H1 (cell line): ENCODE measurements around the gene ENOPH1. TPM values are rescaled to one million over a fixed set of nuclear protein-coding genes. Genes with fewer than 3 reads are reported as not detected.
A peak's percentile ranks its signal among the peaks of the same experiment; 100 is the strongest.

Experiments used
- ASH2L ChIP-seq: fragments of 200-600, 300-600 bp; sonication (generic); IDR thresholded peaks from one replicate; pipeline ENCODE4 v1.7.1; 2017; ENCODE audit warnings: low read length
- BACH1 ChIP-seq: IDR thresholded peaks from 2 replicates; pipeline ENCODE4 v1.6.1; 2012; ENCODE audit warnings: low read length, improper control_type of control experiment
- CBX8 ChIP-seq: fragments of 300-800, 300-1000 bp; sonication (generic); IDR thresholded peaks from 2 replicates; pipeline ENCODE4 v1.7.1; 2016; ENCODE audit warnings: low read depth, low read length, borderline replicate concordance
- CEBPB ChIP-seq: IDR thresholded peaks from 2 replicates; pipeline ENCODE4 v1.6.1; 2012; ENCODE audit warnings: low read depth, low read length
- CHD1 ChIP-seq: IDR thresholded peaks from 2 replicates; pipeline ENCODE4 v1.6.1; 2012; ENCODE audit warnings: low read depth, low read length, improper control_type of control experiment
- CHD2 ChIP-seq: IDR thresholded peaks from 2 replicates; pipeline ENCODE4 v1.6.1; 2012; ENCODE audit warnings: low read length, improper control_type of control experiment
- CREB1 ChIP-seq: IDR thresholded peaks from 2 replicates; pipeline ENCODE4 v1.6.1; 2012; ENCODE audit warnings: inconsistent platforms
- CTCF ChIP-seq, 3 experiments: IDR thresholded peaks; 1 replicate in 2 of 3; 2 replicates in 1 of 3; pipeline versions ENCODE4 v1.5.1 to v1.6.1; 2011; ENCODE audit warnings: low read length in 3 of 3, mild to moderate bottlenecking in 3 of 3, inconsistent platforms in 2 of 3, low read depth in 1 of 3, moderate library complexity in 1 of 3; ENCODE audit not compliant: insufficient read depth in 1 of 3; ENCODE audit errors: control extremely low read depth in 1 of 3
- E2F6 ChIP-seq: IDR thresholded peaks from 2 replicates; pipeline ENCODE4 v1.6.1; 2012; ENCODE audit warnings: inconsistent platforms
- EZH2 ChIP-seq: fragments of 200-600 bp; sonication (generic); IDR thresholded peaks from 2 replicates; pipeline ENCODE4 v1.7.1; 2012; ENCODE audit warnings: low read depth, mild to moderate bottlenecking, moderate library complexity, low read length, inconsistent platforms; ENCODE audit not compliant: severe bottlenecking
- GABPA ChIP-seq: IDR thresholded peaks from 2 replicates; pipeline ENCODE4 v1.6.1; 2011; ENCODE audit warnings: mild to moderate bottlenecking, low read length, moderate library complexity, borderline replicate concordance; ENCODE audit not compliant: insufficient read depth
- JUND ChIP-seq: IDR thresholded peaks from 2 replicates; pipeline ENCODE4 v1.6.1; 2011; ENCODE audit warnings: mild to moderate bottlenecking, improper control_type of control experiment, low read length
- KDM4A ChIP-seq: IDR thresholded peaks from one replicate; pipeline ENCODE4 v1.7.1; 2012; ENCODE audit warnings: low read depth, mild to moderate bottlenecking, moderate library complexity, low read length, inconsistent platforms; ENCODE audit not compliant: severe bottlenecking
- KDM5A ChIP-seq: fragments of 200-600 bp; IDR thresholded peaks from 2 replicates; pipeline ENCODE4 v1.7.1; 2012; ENCODE audit warnings: mild to moderate bottlenecking, low read length, inconsistent platforms, mixed read lengths
- NANOG ChIP-seq: IDR thresholded peaks from 2 replicates; pipeline ENCODE4 v1.6.1; 2011; ENCODE audit warnings: low read length, low read depth, mild to moderate bottlenecking, inconsistent platforms; ENCODE audit not compliant: insufficient read depth, poor library complexity, severe bottlenecking
- RNF2 ChIP-seq: fragments of 200-900, 300-1000 bp; sonication (generic); IDR thresholded peaks from 2 replicates; pipeline ENCODE4 v1.7.1; 2016; ENCODE audit warnings: borderline replicate concordance, low read depth, mild to moderate bottlenecking, antibody characterized with exemption, low read length; ENCODE audit not compliant: poor library complexity, severe bottlenecking; ENCODE audit errors: missing control alignments
- SP4 ChIP-seq: IDR thresholded peaks from 2 replicates; pipeline ENCODE4 v1.6.1; 2012; ENCODE audit warnings: low read length, inconsistent platforms
- TAF1 ChIP-seq: IDR thresholded peaks from 2 replicates; pipeline ENCODE4 v1.6.1; 2011; ENCODE audit warnings: mild to moderate bottlenecking, low read depth, low read length
- TAF7 ChIP-seq: optimal IDR thresholded peaks from 2 replicates; pipeline ENCODE3; 2011; ENCODE audit warnings: low read depth, mild to moderate bottlenecking, inconsistent platforms, low read length, moderate library complexity, borderline replicate concordance
- TEAD4 ChIP-seq: IDR thresholded peaks from 2 replicates; pipeline ENCODE4 v1.6.1; 2012; ENCODE audit warnings: low read depth, low read length, inconsistent platforms, mixed read lengths
- polyA plus RNA-seq, 7 experiments: library from polyadenylated mRNA; depleted of rRNA in 3 of 7; stranded (reverse) in 5 of 7; unstranded in 2 of 7; fragments of >200 nt in 5 of 7; fragments of 200-250 nt in 2 of 7; gene quantifications; 1 replicate in 5 of 7; 2 replicates in 1 of 7; 4 replicates in 1 of 7; pipeline versions ENCODE4 v1.2.1 to v1.2.3, GENCODE V29; 2011 to 2013; ENCODE audit warnings: missing spikeins in 2 of 7, mixed read lengths in 2 of 7
- total RNA-seq: library from RNA; stranded (reverse); fragmentation: NEBNext Ultra II Directional; extraction: Animal tissue kit (Norgen Biotek cat#: 25700); gene quantifications from 2 replicates; pipeline ENCODE4 v1.2.1, GENCODE V29; 2021

The ENOPH1 gene
- total and polyA plus RNA-seq, 2 of the 8 experiments (the other 6 are each of a cell fraction or from before 2014, with no cell fraction given) = 25.1 to 89.3 TPM

- TF ChIP-seq CBX8 (no peak), CREB1 (peak; percentile 94), GABPA (no peak), TAF7 (peak; percentile 96), BACH1 (peak; percentile 75), CHD1 (no peak), CHD2 (no peak), EZH2 (no peak), TEAD4 (no peak), ASH2L (peak; percentile 74), KDM5A (peak; percentile 53; the same call in 1 of the 2 replicates), CTCF (IDR thresholded peaks at IDR 0.05; ENCODE audit: control extremely low read depth in 1 of 3, insufficient read depth in 1 of 3, low read depth in 1 of 3, low read length in 3 of 3) (peak; percentile 59 to 75 (median 75)), E2F6 (peak; percentile 61), JUND (peak; percentile 51; the same call in 1 of the 2 replicates), SP4 (0 out of 2 replicates have a peak, but pooled peaks have one; percentile 21), CEBPB (no peak), KDM4A (no peak), NANOG (no peak), RNF2 (no peak), TAF1 (no peak; the same call in none of the 2 replicates)
Observed at GRCh38 chr4:82428969-82429727, 1.2 kb upstream of the ENOPH1 start (continued).
